IMR-90 (cell line): ENCODE measurements around the gene RBP4.

Experiments
- BHLHE40 ChIP-seq: fragments of 150-350 bp; IDR thresholded peaks from 2 replicates; pipeline ENCODE4 v1.6.1; 2016; ENCODE audit warnings: mild to moderate bottlenecking, low read depth, low read length
- CEBPB ChIP-seq: IDR thresholded peaks from 2 replicates; pipeline ENCODE4 v1.6.1; 2012; ENCODE audit warnings: low read depth, low read length, improper control_type of control experiment
- FOS ChIP-seq: fragments of 150-350 bp; IDR thresholded peaks from 2 replicates; pipeline ENCODE4 v1.6.1; 2016; ENCODE audit warnings: low read depth, low read length
- MAFK ChIP-seq: IDR thresholded peaks from 2 replicates; pipeline ENCODE4 v1.6.1; 2012; ENCODE audit warnings: low read depth, low read length, improper control_type of control experiment
- MAZ ChIP-seq: IDR thresholded peaks from 2 replicates; pipeline ENCODE4 v1.6.1; 2012; ENCODE audit warnings: low read depth, mild to moderate bottlenecking, low read length, improper control_type of control experiment, moderate library complexity, borderline replicate concordance
- POLR2A ChIP-seq: IDR thresholded peaks from 2 replicates; pipeline ENCODE4 v1.6.1; 2012; ENCODE audit warnings: mild to moderate bottlenecking, low read depth, low read length
- RAD21 ChIP-seq: IDR thresholded peaks from 2 replicates; pipeline ENCODE4 v1.6.1; 2012; ENCODE audit warnings: low read length, improper control_type of control experiment
- RCOR1 ChIP-seq: IDR thresholded peaks from 2 replicates; pipeline ENCODE4 v1.6.1; 2012; ENCODE audit warnings: mild to moderate bottlenecking, low read length, improper control_type of control experiment; ENCODE audit not compliant: insufficient replicate concordance
- SMC3 ChIP-seq: fragments of 150-350 bp; IDR thresholded peaks from 2 replicates; pipeline ENCODE4 v1.6.1; 2016; ENCODE audit warnings: low read depth, mild to moderate bottlenecking, antibody characterized with exemption, low read length, moderate library complexity
- TF ChIP-seq, protein P1 (sequence below): conservative IDR thresholded peaks from 2 replicates; pipeline ENCODE4 v1.5.1; 2012; ENCODE audit warnings: mild to moderate bottlenecking, low read depth, low read length, improper control_type of control experiment
- TF ChIP-seq, protein P2 (sequence below): fragments of 150-350 bp; IDR thresholded peaks from 2 replicates; pipeline ENCODE4 v1.6.1; 2017; ENCODE audit warnings: mild to moderate bottlenecking, antibody characterized with exemption, low read length, low read depth
- TF ChIP-seq, protein P3 (sequence below): fragments of 150-350 bp; IDR thresholded peaks from 2 replicates; pipeline ENCODE4 v1.6.1; 2016; ENCODE audit warnings: low read depth, mild to moderate bottlenecking, low read length, moderate library complexity, borderline replicate concordance

- TF ChIP-seq, protein P1, sequence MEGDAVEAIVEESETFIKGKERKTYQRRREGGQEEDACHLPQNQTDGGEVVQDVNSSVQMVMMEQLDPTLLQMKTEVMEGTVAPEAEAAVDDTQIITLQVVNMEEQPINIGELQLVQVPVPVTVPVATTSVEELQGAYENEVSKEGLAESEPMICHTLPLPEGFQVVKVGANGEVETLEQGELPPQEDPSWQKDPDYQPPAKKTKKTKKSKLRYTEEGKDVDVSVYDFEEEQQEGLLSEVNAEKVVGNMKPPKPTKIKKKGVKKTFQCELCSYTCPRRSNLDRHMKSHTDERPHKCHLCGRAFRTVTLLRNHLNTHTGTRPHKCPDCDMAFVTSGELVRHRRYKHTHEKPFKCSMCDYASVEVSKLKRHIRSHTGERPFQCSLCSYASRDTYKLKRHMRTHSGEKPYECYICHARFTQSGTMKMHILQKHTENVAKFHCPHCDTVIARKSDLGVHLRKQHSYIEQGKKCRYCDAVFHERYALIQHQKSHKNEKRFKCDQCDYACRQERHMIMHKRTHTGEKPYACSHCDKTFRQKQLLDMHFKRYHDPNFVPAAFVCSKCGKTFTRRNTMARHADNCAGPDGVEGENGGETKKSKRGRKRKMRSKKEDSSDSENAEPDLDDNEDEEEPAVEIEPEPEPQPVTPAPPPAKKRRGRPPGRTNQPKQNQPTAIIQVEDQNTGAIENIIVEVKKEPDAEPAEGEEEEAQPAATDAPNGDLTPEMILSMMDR = no peak
- no peak for TF ChIP-seq POLR2A
- TF ChIP-seq CEBPB = no peak
- TF ChIP-seq, protein P2, sequence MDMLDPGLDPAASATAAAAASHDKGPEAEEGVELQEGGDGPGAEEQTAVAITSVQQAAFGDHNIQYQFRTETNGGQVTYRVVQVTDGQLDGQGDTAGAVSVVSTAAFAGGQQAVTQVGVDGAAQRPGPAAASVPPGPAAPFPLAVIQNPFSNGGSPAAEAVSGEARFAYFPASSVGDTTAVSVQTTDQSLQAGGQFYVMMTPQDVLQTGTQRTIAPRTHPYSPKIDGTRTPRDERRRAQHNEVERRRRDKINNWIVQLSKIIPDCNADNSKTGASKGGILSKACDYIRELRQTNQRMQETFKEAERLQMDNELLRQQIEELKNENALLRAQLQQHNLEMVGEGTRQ = no peak
- TF ChIP-seq RCOR1 = no peak
- TF ChIP-seq, protein P3, sequence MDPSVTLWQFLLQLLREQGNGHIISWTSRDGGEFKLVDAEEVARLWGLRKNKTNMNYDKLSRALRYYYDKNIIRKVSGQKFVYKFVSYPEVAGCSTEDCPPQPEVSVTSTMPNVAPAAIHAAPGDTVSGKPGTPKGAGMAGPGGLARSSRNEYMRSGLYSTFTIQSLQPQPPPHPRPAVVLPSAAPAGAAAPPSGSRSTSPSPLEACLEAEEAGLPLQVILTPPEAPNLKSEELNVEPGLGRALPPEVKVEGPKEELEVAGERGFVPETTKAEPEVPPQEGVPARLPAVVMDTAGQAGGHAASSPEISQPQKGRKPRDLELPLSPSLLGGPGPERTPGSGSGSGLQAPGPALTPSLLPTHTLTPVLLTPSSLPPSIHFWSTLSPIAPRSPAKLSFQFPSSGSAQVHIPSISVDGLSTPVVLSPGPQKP = no peak
- no peak for TF ChIP-seq RAD21
- no peak for TF ChIP-seq SMC3
- TF ChIP-seq MAFK = no peak
- TF ChIP-seq MAZ = no peak
- TF ChIP-seq BHLHE40 = no peak
- no peak for TF ChIP-seq FOS
Measured at GRCh38 chr10:93629647-93630305, 28.7 kb upstream of the RBP4 start.
